GM23338 (cell line): Measurements from ENCODE around the gene COL18A1. TPM values are rescaled to one million over a fixed set of nuclear protein-coding genes. Genes with fewer than 3 reads are reported as not detected.

ENCODE experiments used
- ATAC-seq: fragments of 200-7000 bp; cut with Tn5 transposase; 3 replicates; pipeline ENCODE4 v1.9.1; 2020
- DNase-seq: peaks from one replicate; pipeline ENCODE4 v3.0.0-alpha.2; 2015; ENCODE audit warnings: low spot score
- H2AFZ ChIP-seq: fragments of 200-600 bp; sonication (generic); 2 replicates; pipeline ENCODE4 v1.8.0; 2016; ENCODE audit warnings: antibody characterized with exemption, mild to moderate bottlenecking, moderate library complexity
- H3F3A ChIP-seq: fragments of 200-600 bp; sonication (generic); replicated peaks from 2 replicates; pipeline ENCODE4 v1.8.0; 2017; ENCODE audit warnings: antibody characterized with exemption, mixed run types, low read depth
- H3K27ac ChIP-seq: fragments of 200-600 bp; sonication (generic); 2 replicates; pipeline ENCODE4 v1.6.1; 2016; ENCODE audit warnings: low read depth
- H3K27me3 ChIP-seq: fragments of 200-600 bp; sonication (generic); 2 replicates; pipeline ENCODE4 v1.8.0; 2016; ENCODE audit warnings: mild to moderate bottlenecking, mixed run types, moderate library complexity; ENCODE audit not compliant: insufficient read depth
- H3K36me3 ChIP-seq: fragments of 200-600 bp; sonication (generic); 2 replicates; pipeline ENCODE4 v1.8.0; 2016; ENCODE audit warnings: mild to moderate bottlenecking; ENCODE audit not compliant: insufficient read depth
- H3K4me1 ChIP-seq: fragments of 200-600 bp; sonication (generic); 2 replicates; pipeline ENCODE4 v1.8.0; 2016; ENCODE audit warnings: mild to moderate bottlenecking, moderate library complexity; ENCODE audit not compliant: insufficient read depth
- H3K4me2 ChIP-seq: fragments of 200-600 bp; sonication (generic); 2 replicates; pipeline ENCODE4 v1.7.1; 2017; ENCODE audit warnings: mixed run types
- H3K4me3 ChIP-seq: fragments of 200-600 bp; sonication (generic); 2 replicates; pipeline ENCODE4 v1.6.1; 2016; ENCODE audit warnings: mixed run types
- H3K79me2 ChIP-seq: fragments of 200-600 bp; sonication (generic); replicated peaks from 2 replicates; pipeline ENCODE4 v1.8.0; 2017; ENCODE audit warnings: mild to moderate bottlenecking; ENCODE audit not compliant: insufficient read depth
- H3K9me2 ChIP-seq: fragments of 200-600 bp; sonication (generic); 2 replicates; pipeline ENCODE4 v1.8.0; 2017; ENCODE audit not compliant: insufficient read depth
- H4K20me1 ChIP-seq: fragments of 200-600 bp; sonication (generic); replicated peaks from 2 replicates; pipeline ENCODE4 v1.8.0; 2017; ENCODE audit warnings: mild to moderate bottlenecking; ENCODE audit not compliant: insufficient read depth
- H3K27ac Mint-ChIP-seq: 2 replicates; pipeline ENCODE4 v1.8.0; 2020; ENCODE audit warnings: inconsistent platforms, mild to moderate bottlenecking, moderate library complexity, mixed read lengths
- H3K27me3 Mint-ChIP-seq: 3 replicates; pipeline ENCODE4 v1.8.0; 2022; ENCODE audit warnings: low read depth, mild to moderate bottlenecking, moderate library complexity, mixed read lengths, inconsistent platforms; ENCODE audit not compliant: insufficient read depth, poor library complexity
- H3K36me3 Mint-ChIP-seq: 3 replicates; pipeline ENCODE4 v1.8.0; 2021; ENCODE audit warnings: low read depth, mild to moderate bottlenecking, inconsistent platforms, moderate library complexity, mixed read lengths
- H3K4me1 Mint-ChIP-seq: 3 replicates; pipeline ENCODE4 v1.8.0; 2020; ENCODE audit warnings: mild to moderate bottlenecking, inconsistent platforms, mixed read lengths
- H3K4me3 Mint-ChIP-seq: 3 replicates; pipeline ENCODE4 v1.8.0; 2021; ENCODE audit warnings: moderate library complexity, mild to moderate bottlenecking, inconsistent platforms, mixed read lengths
- H3K9me3 Mint-ChIP-seq: 3 replicates; pipeline ENCODE4 v1.8.0; 2020; ENCODE audit warnings: moderate library complexity, mild to moderate bottlenecking, inconsistent platforms, mixed read lengths
- CREB1 ChIP-seq: fragments of 250-450 bp; sonication (Bioruptor Pico); IDR thresholded peaks from 2 replicates; pipeline ENCODE4 v1.5.0; 2020; ENCODE audit warnings: low read depth, mild to moderate bottlenecking, moderate library complexity
- ETS1 ChIP-seq: IDR thresholded peaks from 2 replicates; pipeline ENCODE4 v1.6.1; 2016; ENCODE audit warnings: antibody characterized with exemption
- EZH2 ChIP-seq: fragments of 200-600 bp; sonication (generic); IDR thresholded peaks from one replicate; pipeline ENCODE4 v1.8.0; 2017; ENCODE audit warnings: antibody characterized with exemption, mild to moderate bottlenecking, low read depth; ENCODE audit not compliant: unreplicated experiment
- EZH2phosphoT487 ChIP-seq: fragments of 200-600 bp; sonication (generic); IDR thresholded peaks from one replicate; pipeline ENCODE4 v1.8.1; 2018; ENCODE audit warnings: antibody characterized with exemption; ENCODE audit not compliant: unreplicated experiment
- JUNB ChIP-seq: IDR thresholded peaks from one replicate; pipeline ENCODE4 v1.6.1; 2016; ENCODE audit warnings: antibody characterized with exemption; ENCODE audit not compliant: unreplicated experiment
- POLR2AphosphoS5 ChIP-seq: IDR thresholded peaks from 2 replicates; pipeline ENCODE4 v1.6.1; 2016; ENCODE audit warnings: antibody characterized with exemption, low read depth
- STAT1 ChIP-seq: IDR thresholded peaks from one replicate; pipeline ENCODE4 v1.6.1; 2016; ENCODE audit warnings: antibody characterized with exemption; ENCODE audit not compliant: unreplicated experiment
- ZNF114 ChIP-seq: fragments of 250-450 bp; sonication (Bioruptor Pico); IDR thresholded peaks from 2 replicates; pipeline ENCODE4 v1.5.0; 2020; ENCODE audit warnings: mild to moderate bottlenecking, moderate library complexity
- ZNF331 ChIP-seq: fragments of 250-450 bp; sonication (Bioruptor Pico); IDR thresholded peaks from 2 replicates; pipeline ENCODE4 v1.5.0; 2020; ENCODE audit warnings: low read depth, mild to moderate bottlenecking, moderate library complexity
- polyA plus RNA-seq: library from polyadenylated mRNA; unstranded; fragments of >200 nt; fragmentation: Nextera tagmentation; extraction: Ambion mirVana; gene quantifications from 2 replicates; pipeline ENCODE4 v1.2.1, GENCODE V29; 2016
- total RNA-seq: library from RNA; depleted of rRNA; stranded (reverse); fragments of >200 nt; shearing (Covaris generic); gene quantifications from 2 replicates; pipeline ENCODE4 v1.2.3, GENCODE V29; 2014
- TF ChIP-seq, protein P1 (sequence below): IDR thresholded peaks from one replicate; pipeline ENCODE4 v1.6.1; 2018; ENCODE audit warnings: antibody characterized with exemption; ENCODE audit not compliant: unreplicated experiment

Gene COL18A1
- total and polyA plus RNA-seq, 2 experiments from 2014 or later = 38.4 to 430 TPM

- H3K4me2 ChIP-seq = 0 out of 2 replicates have a peak overlapping the region, but pooled peaks have one; percentile 56
- H3K4me3 ChIP-seq = no peak overlapping the region
- H3K9me3 Mint-ChIP-seq = peaks cover 19% of the 10 kb centered on the region
- no peak for DNase-seq
- ATAC-seq = no peak
- H3K4me1 ChIP-seq = peaks cover 11% of the 10 kb centered on the region
- H3K27me3 ChIP-seq = no peaks in the 10 kb centered on the region
- TF ChIP-seq ZNF114 (CRISPR knock-in tag) (no peak), JUNB (no peak), ETS1 (no peak), ZNF331 (CRISPR knock-in tag) (no peak), EZH2phosphoT487 (no peak), STAT1 (no peak), POLR2AphosphoS5 (no peak)
- TF ChIP-seq, protein P1, sequence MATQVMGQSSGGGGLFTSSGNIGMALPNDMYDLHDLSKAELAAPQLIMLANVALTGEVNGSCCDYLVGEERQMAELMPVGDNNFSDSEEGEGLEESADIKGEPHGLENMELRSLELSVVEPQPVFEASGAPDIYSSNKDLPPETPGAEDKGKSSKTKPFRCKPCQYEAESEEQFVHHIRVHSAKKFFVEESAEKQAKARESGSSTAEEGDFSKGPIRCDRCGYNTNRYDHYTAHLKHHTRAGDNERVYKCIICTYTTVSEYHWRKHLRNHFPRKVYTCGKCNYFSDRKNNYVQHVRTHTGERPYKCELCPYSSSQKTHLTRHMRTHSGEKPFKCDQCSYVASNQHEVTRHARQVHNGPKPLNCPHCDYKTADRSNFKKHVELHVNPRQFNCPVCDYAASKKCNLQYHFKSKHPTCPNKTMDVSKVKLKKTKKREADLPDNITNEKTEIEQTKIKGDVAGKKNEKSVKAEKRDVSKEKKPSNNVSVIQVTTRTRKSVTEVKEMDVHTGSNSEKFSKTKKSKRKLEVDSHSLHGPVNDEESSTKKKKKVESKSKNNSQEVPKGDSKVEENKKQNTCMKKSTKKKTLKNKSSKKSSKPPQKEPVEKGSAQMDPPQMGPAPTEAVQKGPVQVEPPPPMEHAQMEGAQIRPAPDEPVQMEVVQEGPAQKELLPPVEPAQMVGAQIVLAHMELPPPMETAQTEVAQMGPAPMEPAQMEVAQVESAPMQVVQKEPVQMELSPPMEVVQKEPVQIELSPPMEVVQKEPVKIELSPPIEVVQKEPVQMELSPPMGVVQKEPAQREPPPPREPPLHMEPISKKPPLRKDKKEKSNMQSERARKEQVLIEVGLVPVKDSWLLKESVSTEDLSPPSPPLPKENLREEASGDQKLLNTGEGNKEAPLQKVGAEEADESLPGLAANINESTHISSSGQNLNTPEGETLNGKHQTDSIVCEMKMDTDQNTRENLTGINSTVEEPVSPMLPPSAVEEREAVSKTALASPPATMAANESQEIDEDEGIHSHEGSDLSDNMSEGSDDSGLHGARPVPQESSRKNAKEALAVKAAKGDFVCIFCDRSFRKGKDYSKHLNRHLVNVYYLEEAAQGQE = no peak
- H3F3A ChIP-seq = 0 out of 2 replicates have a peak, but pooled peaks cover 2% of the 10 kb centered on the region
- H3K79me2 ChIP-seq = no peaks in the 10 kb centered on the region
- H3K4me1 Mint-ChIP-seq = peaks cover 21% of the 10 kb centered on the region
- peaks cover 12% of the 10 kb centered on the region for H3K27me3 Mint-ChIP-seq
- no peaks in the 10 kb centered on the region for H3K36me3 Mint-ChIP-seq
- H3K4me3 Mint-ChIP-seq = peak overlapping the region; percentile 16; the same call in 1 of the 3 replicates
- H3K27ac Mint-ChIP-seq = no peak overlapping the region
- H3K36me3 ChIP-seq = no peaks in the 10 kb centered on the region
- H2AFZ ChIP-seq = no peak overlapping the region
- peaks cover 6% of the 10 kb centered on the region; the same call in 1 of the 2 replicates for H3K9me2 ChIP-seq
- H4K20me1 ChIP-seq = no peaks in the 10 kb centered on the region
- H3K27ac ChIP-seq = no peak overlapping the region
Observed at GRCh38 chr21:45551316-45551715, 146.4 kb downstream of the COL18A1 start.

- Histone ChIP-seq H3F3A (0 out of 2 replicates have a peak, but pooled peaks cover 2% of the 10 kb centered on the region), H3K4me2 (no peak overlapping the region), H3K27ac (no peak overlapping the region), H3K4me3 (no peak overlapping the region), H3K79me2 (no peaks in the 10 kb centered on the region), H3K4me1 (peaks cover 11% of the 10 kb centered on the region), H3K9me2 (peaks cover 6% of the 10 kb centered on the region; the same call in 1 of the 2 replicates), H3K27me3 (no peaks in the 10 kb centered on the region), H4K20me1 (no peaks in the 10 kb centered on the region), H3K36me3 (no peaks in the 10 kb centered on the region), H2AFZ (no peak overlapping the region)
- H3K36me3 Mint-ChIP-seq = no peaks in the 10 kb centered on the region
- peaks cover 14% of the 10 kb centered on the region for H3K9me3 Mint-ChIP-seq
- ATAC-seq = no peak
- TF ChIP-seq EZH2 (no peak), CREB1 (no peak), ETS1 (no peak), ZNF331 (CRISPR knock-in tag) (no peak), JUNB (no peak), EZH2phosphoT487 (no peak), POLR2AphosphoS5 (no peak), ZNF114 (CRISPR knock-in tag) (no peak)
- DNase-seq = no peak
- H3K4me1 Mint-ChIP-seq = peaks cover 21% of the 10 kb centered on the region
- peaks cover 12% of the 10 kb centered on the region for H3K27me3 Mint-ChIP-seq
- no peak overlapping the region for H3K27ac Mint-ChIP-seq
- no peak overlapping the region for H3K4me3 Mint-ChIP-seq
Observed at GRCh38 chr21:45551783-45552695, 147.1 kb downstream of the COL18A1 start.
